Measurements from ENCODE around the gene FUBP3.

FUBP3 gene

GRCh38 chr9:130578865-130579737 is at the start of gene FUBP3:
Gene FUBP3, plus strand, starts transcription at chr9:130579577. Its CDS starts 104 bp downstream, at chr9:130579681.
- peak; percentile 83 for DNase-seq (ENCODE audit: low read depth)

DNA sequence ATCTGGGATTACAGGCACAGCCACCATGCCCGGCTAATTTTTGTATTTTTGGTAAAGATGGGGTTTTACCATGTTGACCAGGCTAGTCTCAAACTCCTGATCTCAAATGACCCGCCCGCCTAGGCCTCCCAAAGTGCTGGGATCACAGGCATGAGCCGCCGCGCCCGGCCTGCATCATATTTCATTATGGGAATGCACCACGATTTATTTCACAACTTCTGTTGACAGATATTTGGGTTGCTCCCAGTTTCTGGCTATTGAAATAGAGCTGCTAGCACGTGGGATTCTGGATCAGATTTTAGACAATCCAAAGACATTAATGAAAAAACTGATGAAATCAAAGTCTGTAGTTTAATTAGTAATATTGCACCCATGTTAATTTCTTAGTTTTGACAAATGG is 48.4 kb upstream of the FUBP3 start:
- DNase-seq (ENCODE audit: low read depth) = no peak

DNA sequence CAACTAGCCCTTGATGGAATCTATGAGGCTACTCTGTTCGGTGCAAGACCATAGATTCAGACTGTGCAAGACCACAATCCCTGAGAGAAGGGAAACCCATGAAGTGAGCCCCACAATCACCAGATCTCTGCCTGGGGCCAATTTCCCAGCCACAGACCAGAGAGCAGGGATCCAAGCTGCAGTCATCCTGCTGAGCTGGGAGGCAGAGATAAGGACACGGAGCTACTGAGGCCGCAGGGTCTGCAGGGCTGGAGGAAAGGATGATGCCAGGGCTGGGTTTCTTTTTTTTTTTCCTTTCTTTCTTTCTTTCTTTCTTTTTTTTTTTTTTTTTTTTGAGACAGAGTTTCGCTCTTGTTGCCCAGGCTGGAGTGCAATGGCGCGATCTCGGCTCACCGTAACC is 47.7 kb upstream of the FUBP3 start:
- DNase-seq (ENCODE audit: low read depth) = no peak

GRCh38 chr9:130532426-130533080 is 46.8 kb upstream of the FUBP3 start:
- no peak for DNase-seq (ENCODE audit: low read depth)

GRCh38 chr9:130535818-130536521 is 43.4 kb upstream of the FUBP3 start:
- no peak for DNase-seq (ENCODE audit: low read depth)

- DNase-seq (ENCODE audit: low read depth) = no peak
These were observed 42.7 kb upstream of the FUBP3 start for GRCh38 chr9:130536701-130537107.

- DNase-seq (ENCODE audit: low read depth) = no peak
These were observed 41.9 kb upstream of the FUBP3 start for GRCh38 chr9:130537346-130538050.

DNA sequence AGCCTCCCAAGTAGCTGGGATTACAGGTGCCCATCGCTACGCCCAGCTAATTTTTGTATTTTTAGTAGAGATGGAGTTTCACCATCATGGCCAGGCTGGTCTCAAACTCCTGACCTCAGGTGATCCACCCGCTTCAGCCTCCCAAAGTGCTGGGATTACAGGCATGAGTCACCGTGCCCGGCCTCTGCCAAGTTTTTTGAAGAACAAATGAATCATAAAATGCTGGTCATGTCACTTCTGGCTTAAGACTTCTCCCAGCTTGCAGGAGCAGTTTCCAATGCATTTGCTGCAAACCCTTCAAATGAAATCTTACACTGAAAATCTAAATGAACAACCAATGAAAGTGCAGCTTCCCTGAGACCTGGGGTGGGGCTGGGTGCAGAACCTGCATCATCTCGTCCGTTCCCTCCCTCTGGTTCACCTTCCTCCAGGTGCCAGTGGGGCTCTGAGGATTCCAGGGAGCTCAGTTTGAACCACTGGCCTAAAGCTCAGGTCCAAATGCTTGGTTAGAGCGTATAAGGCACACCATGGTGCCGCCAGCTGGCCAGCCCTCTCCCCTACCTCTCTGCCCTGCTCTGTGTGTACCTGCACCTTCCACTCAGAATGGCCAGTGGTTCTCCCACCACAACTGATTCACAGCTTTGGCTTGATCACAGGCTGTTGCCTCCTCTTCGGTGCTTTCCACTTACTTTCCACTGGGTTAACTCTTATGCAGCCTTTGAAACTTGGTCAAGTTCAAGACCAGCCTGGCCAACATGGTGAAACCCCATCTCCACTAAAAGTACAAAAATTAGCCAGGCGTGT is 39.8 kb upstream of the FUBP3 start:
- no peak for DNase-seq (ENCODE audit: low read depth)

DNA sequence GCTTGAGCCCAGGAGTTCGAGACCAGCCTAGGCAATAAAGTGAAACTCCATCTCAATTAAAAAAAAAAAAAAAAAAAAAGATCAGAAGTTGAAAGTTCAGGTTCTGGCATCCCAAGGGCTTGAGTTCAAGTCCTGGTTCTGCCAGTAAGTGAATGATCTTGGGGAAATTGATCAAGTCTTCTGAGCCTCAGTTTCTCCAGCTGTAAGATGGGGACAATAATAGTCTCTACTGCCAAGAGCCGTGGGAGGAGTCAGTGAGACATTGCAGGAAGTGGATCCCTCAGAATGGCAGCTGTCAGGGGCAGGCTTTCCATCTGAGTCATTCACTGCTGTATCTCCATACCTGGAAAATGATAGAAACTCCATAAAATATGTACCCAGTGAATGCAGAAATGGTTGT is 37.8 kb upstream of the FUBP3 start:
- DNase-seq (ENCODE audit: low read depth) = no peak

DNA sequence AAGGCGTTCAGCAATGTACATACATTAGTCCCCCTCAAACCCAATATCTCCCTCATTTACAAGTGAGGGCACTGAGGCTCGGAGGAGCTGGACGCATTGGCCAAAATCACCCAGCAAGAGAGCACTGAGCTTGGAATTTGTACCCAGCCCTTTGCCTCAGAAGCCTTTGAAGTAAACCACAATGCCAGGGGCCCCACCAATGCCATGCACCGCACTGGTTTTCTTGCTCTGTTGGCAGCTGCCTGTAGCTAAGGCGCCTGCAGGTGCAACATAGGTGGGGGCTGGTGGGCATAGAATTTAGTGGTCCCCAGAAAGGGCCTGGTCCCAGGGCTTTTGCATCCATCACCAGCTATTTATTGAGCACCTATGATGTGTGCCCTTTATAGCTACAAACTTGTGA is 37.3 kb upstream of the FUBP3 start:
- no peak for DNase-seq (ENCODE audit: low read depth)

DNA sequence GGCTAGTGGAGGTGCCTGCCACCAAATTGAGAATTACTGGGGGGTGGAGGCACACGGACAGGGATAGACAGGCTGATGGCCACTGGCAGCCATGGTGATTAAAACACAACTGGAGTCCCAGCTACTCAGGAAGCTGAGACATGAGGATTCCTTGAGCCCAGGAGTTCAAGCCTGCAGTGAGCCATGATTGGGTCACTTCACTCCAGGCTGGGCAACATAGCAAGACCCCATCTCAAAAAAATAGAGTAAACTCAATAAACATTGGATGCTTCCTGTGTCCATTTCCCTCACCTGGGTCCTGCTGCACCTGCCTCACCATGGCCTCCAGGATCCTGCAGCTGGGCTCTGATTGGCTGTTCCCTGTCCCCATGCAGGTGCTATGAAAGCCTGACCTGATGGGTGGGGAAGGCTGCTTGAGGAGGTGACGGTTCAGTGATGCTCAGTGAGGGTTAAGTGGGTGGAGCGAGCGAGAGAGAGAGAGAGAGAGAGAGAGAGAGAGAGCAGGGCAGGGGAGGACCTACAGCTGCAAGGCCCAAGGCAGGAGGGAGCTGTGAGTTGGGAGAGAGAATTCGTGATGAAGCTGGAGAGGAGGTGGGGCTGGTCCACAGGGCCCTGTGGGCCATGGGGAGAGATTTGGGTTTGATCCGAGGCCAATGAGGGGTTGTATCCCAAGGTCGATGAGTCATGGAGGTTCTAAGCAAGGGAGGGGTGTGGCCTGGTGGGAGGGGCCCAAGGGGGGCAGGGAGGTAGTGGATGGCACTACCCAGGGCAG is 36.7 kb upstream of the FUBP3 start:
- DNase-seq (ENCODE audit: low read depth) = no peak

- no peak for DNase-seq (ENCODE audit: low read depth)
These were observed 36.0 kb upstream of the FUBP3 start for GRCh38 chr9:130543368-130543767.

- no peak for DNase-seq (ENCODE audit: low read depth)
These were observed 35.5 kb upstream of the FUBP3 start for GRCh38 chr9:130543859-130544258.

GRCh38 chr9:130544364-130544763 is 35.0 kb upstream of the FUBP3 start:
- DNase-seq (ENCODE audit: low read depth) = no peak

DNA sequence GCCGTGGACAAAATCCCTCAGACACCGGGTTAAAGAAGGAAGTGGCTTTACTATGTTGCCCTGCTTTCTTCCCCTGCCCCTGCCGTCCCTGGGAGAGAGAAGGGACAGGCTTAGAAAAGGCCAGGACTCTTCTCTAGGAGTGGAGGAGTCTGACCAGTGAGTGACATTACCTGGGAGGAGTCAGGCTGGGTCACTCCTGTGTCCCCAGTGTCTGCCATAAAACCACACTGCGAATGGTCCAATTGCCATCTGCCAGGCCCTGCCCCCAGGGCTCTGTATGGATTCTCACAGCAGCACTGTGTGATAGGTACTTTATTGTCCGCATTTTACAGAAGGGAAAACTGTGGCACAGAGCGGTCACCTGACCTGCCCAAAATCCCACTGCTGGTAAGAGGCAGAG is 31.3 kb upstream of the FUBP3 start:
- DNase-seq (ENCODE audit: low read depth) = no peak

GRCh38 chr9:130549093-130549735 is 30.2 kb upstream of the FUBP3 start:
- DNase-seq (ENCODE audit: low read depth) = no peak

DNA sequence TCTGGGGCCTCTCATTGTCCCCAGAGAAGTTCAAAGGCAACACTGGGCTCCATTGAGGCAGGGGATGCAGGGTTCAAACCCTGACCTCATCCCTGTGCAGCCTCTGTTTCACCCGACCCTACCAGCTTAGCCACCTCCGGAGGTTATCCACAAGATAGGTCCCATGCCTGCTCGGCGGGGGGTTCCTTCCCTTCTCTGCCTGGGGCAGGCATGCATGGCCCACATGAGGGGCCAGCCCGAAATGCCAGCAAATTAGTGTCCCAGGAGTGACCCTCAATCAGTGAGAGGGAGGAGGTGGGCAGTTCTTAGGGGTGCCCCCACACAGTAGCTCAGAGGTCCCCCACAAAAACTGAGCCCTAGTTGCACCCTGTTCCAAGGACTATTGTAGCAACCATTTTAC is 24.8 kb upstream of the FUBP3 start:
- no peak for DNase-seq (ENCODE audit: low read depth)

DNA sequence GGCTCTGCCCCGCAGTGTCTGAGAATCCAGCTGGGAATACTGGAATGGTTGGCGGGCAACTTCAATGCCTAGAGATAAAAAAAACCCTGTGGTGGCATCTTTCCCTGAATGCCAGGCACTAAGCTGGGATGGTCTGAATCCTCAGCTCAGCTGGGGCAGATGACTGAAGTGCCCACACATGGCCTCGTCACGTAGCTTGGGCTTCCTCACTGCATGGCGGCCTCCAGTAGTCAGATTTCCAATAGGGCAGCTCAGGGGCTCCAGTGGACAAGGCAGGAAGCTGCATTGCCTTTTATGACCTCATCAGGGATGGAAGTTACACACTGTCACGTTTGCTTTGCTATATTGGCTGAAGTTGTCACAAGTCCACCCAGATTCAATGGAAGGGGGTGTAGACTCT is 24.3 kb upstream of the FUBP3 start:
- no peak for DNase-seq (ENCODE audit: low read depth)

GRCh38 chr9:130555968-130556367 is 23.4 kb upstream of the FUBP3 start:
- DNase-seq (ENCODE audit: low read depth) = no peak

GRCh38 chr9:130556396-130557076 is 22.8 kb upstream of the FUBP3 start:
- DNase-seq (ENCODE audit: low read depth) = no peak

Data from stimulated activated CD4-positive, alpha-beta T cell treated with anti-CD3 and anti-CD28 coated beads, Interleukin-2, amount 100 ng/mL, for 4 hours (primary cell).